Measurements from ENCODE around the gene SH3BGR.

The SH3BGR gene

GRCh38 chr21:39447264-39447663 is 4.5 kb upstream of the SH3BGR start:
- no peaks in the 10 kb centered on the region for H3K36me3 Mint-ChIP-seq
- peaks cover 15% of the 10 kb centered on the region for H3K4me1 Mint-ChIP-seq (ENCODE audit: low read depth)
- H3K27ac Mint-ChIP-seq: no peak overlapping the region
- H3K27me3 Mint-ChIP-seq: no peaks in the 10 kb centered on the region
- H3K4me3 Mint-ChIP-seq: peak overlapping the region; percentile 50
- H3K9me3 Mint-ChIP-seq (ENCODE audit: low read depth): no peaks in the 10 kb centered on the region

GRCh38 chr21:39452207-39452969 is 618 bp downstream of the SH3BGR start:
- Mint-ChIP-seq H3K27ac (no peak overlapping the region), H3K4me1 (ENCODE audit: low read depth) (no peaks in the 10 kb centered on the region), H3K4me3 (no peak overlapping the region), H3K27me3 (no peaks in the 10 kb centered on the region), H3K9me3 (ENCODE audit: low read depth) (no peaks in the 10 kb centered on the region), H3K36me3 (no peaks in the 10 kb centered on the region)

- Mint-ChIP-seq H3K9me3 (ENCODE audit: low read depth) (no peaks in the 10 kb centered on the region), H3K4me3 (no peak overlapping the region), H3K4me1 (ENCODE audit: low read depth) (no peaks in the 10 kb centered on the region)
Observed at GRCh38 chr21:39452970-39453342, 1.2 kb downstream of the SH3BGR start.

GRCh38 chr21:39453571-39454179 is 1.9 kb downstream of the SH3BGR start:
- Mint-ChIP-seq H3K4me3 (no peak overlapping the region), H3K27ac (no peak overlapping the region), H3K27me3 (no peaks in the 10 kb centered on the region), H3K36me3 (no peaks in the 10 kb centered on the region), H3K4me1 (ENCODE audit: low read depth) (no peaks in the 10 kb centered on the region), H3K9me3 (ENCODE audit: low read depth) (no peaks in the 10 kb centered on the region)

More at GRCh38 chr21:39452970-39453342, 1.2 kb downstream of the SH3BGR start:
- H3K27me3 Mint-ChIP-seq: no peaks in the 10 kb centered on the region
- no peaks in the 10 kb centered on the region for H3K36me3 Mint-ChIP-seq
- H3K27ac Mint-ChIP-seq: no peak overlapping the region

GRCh38 chr21:39454949-39455668 is 3.3 kb downstream of the SH3BGR start:
- H3K9me3 Mint-ChIP-seq (ENCODE audit: low read depth): no peaks in the 10 kb centered on the region
- no peak overlapping the region for H3K4me3 Mint-ChIP-seq

GRCh38 chr21:39456665-39457064 is 4.9 kb downstream of the SH3BGR start:
- H3K27me3 Mint-ChIP-seq: no peaks in the 10 kb centered on the region
- no peaks in the 10 kb centered on the region for H3K36me3 Mint-ChIP-seq
- no peaks in the 10 kb centered on the region for H3K4me1 Mint-ChIP-seq (ENCODE audit: low read depth)
- H3K27ac Mint-ChIP-seq: no peak overlapping the region
- no peak overlapping the region for H3K4me3 Mint-ChIP-seq
- no peaks in the 10 kb centered on the region for H3K9me3 Mint-ChIP-seq (ENCODE audit: low read depth)

More at GRCh38 chr21:39454949-39455668, 3.3 kb downstream of the SH3BGR start:
- no peaks in the 10 kb centered on the region for H3K36me3 Mint-ChIP-seq
- H3K4me1 Mint-ChIP-seq (ENCODE audit: low read depth): no peaks in the 10 kb centered on the region
- H3K27ac Mint-ChIP-seq: no peak overlapping the region
- no peaks in the 10 kb centered on the region for H3K27me3 Mint-ChIP-seq

- Mint-ChIP-seq H3K27me3 (no peaks in the 10 kb centered on the region), H3K9me3 (ENCODE audit: low read depth) (no peaks in the 10 kb centered on the region), H3K36me3 (peaks cover 10% of the 10 kb centered on the region), H3K4me3 (no peak overlapping the region), H3K27ac (no peak overlapping the region), H3K4me1 (ENCODE audit: low read depth) (no peaks in the 10 kb centered on the region)
Observed at GRCh38 chr21:39461419-39461818, 9.6 kb downstream of the SH3BGR start.

- peaks cover 10% of the 10 kb centered on the region for H3K36me3 Mint-ChIP-seq
- H3K27ac Mint-ChIP-seq: no peak overlapping the region
- no peak overlapping the region for H3K4me3 Mint-ChIP-seq
- no peaks in the 10 kb centered on the region for H3K27me3 Mint-ChIP-seq
- H3K4me1 Mint-ChIP-seq (ENCODE audit: low read depth): no peaks in the 10 kb centered on the region
- no peaks in the 10 kb centered on the region for H3K9me3 Mint-ChIP-seq (ENCODE audit: low read depth)
Observed at GRCh38 chr21:39463308-39463707, 11.5 kb downstream of the SH3BGR start.

- H3K36me3 Mint-ChIP-seq: peaks cover 10% of the 10 kb centered on the region
- H3K9me3 Mint-ChIP-seq (ENCODE audit: low read depth): no peaks in the 10 kb centered on the region
- no peak overlapping the region for H3K4me3 Mint-ChIP-seq
- no peak overlapping the region for H3K27ac Mint-ChIP-seq
- no peaks in the 10 kb centered on the region for H3K27me3 Mint-ChIP-seq
- no peaks in the 10 kb centered on the region for H3K4me1 Mint-ChIP-seq (ENCODE audit: low read depth)
Observed at GRCh38 chr21:39466584-39466983, 14.8 kb downstream of the SH3BGR start.

GRCh38 chr21:39467746-39468145 is 16.0 kb downstream of the SH3BGR start:
- Mint-ChIP-seq H3K4me3 (no peak overlapping the region), H3K36me3 (peaks cover 10% of the 10 kb centered on the region)

GRCh38 chr21:39468559-39468958 is 16.8 kb downstream of the SH3BGR start:
- Mint-ChIP-seq H3K9me3 (ENCODE audit: low read depth) (no peaks in the 10 kb centered on the region), H3K4me1 (ENCODE audit: low read depth) (no peaks in the 10 kb centered on the region), H3K36me3 (peaks cover 9% of the 10 kb centered on the region), H3K27me3 (no peaks in the 10 kb centered on the region), H3K4me3 (no peak overlapping the region), H3K27ac (no peak overlapping the region)

More at GRCh38 chr21:39467746-39468145, 16.0 kb downstream of the SH3BGR start:
- no peaks in the 10 kb centered on the region for H3K27me3 Mint-ChIP-seq
- no peaks in the 10 kb centered on the region for H3K4me1 Mint-ChIP-seq (ENCODE audit: low read depth)
- no peaks in the 10 kb centered on the region for H3K9me3 Mint-ChIP-seq (ENCODE audit: low read depth)
- no peak overlapping the region for H3K27ac Mint-ChIP-seq

- no peaks in the 10 kb centered on the region for H3K9me3 Mint-ChIP-seq (ENCODE audit: low read depth)
- H3K27me3 Mint-ChIP-seq: no peaks in the 10 kb centered on the region
- peaks cover 5% of the 10 kb centered on the region for H3K36me3 Mint-ChIP-seq
- H3K4me1 Mint-ChIP-seq (ENCODE audit: low read depth): no peaks in the 10 kb centered on the region
- no peak overlapping the region for H3K4me3 Mint-ChIP-seq
- H3K27ac Mint-ChIP-seq: no peak overlapping the region
Observed at GRCh38 chr21:39471598-39471997, 19.8 kb downstream of the SH3BGR start.

- Mint-ChIP-seq H3K9me3 (ENCODE audit: low read depth) (no peaks in the 10 kb centered on the region), H3K4me1 (ENCODE audit: low read depth) (no peaks in the 10 kb centered on the region), H3K27me3 (no peaks in the 10 kb centered on the region), H3K27ac (no peak overlapping the region), H3K4me3 (no peak overlapping the region), H3K36me3 (peaks cover 5% of the 10 kb centered on the region)
Observed at GRCh38 chr21:39472786-39473185, 21.0 kb downstream of the SH3BGR start.

GRCh38 chr21:39474611-39475010 is 22.8 kb downstream of the SH3BGR start:
- Mint-ChIP-seq H3K4me1 (ENCODE audit: low read depth) (no peaks in the 10 kb centered on the region), H3K27me3 (no peaks in the 10 kb centered on the region), H3K9me3 (ENCODE audit: low read depth) (no peaks in the 10 kb centered on the region), H3K36me3 (peaks cover 13% of the 10 kb centered on the region), H3K27ac (no peak overlapping the region), H3K4me3 (no peak overlapping the region)

- no peak overlapping the region for H3K27ac Mint-ChIP-seq
- no peaks in the 10 kb centered on the region for H3K27me3 Mint-ChIP-seq
- H3K9me3 Mint-ChIP-seq (ENCODE audit: low read depth): no peaks in the 10 kb centered on the region
- H3K36me3 Mint-ChIP-seq: peaks cover 11% of the 10 kb centered on the region
- H3K4me3 Mint-ChIP-seq: no peak overlapping the region
- H3K4me1 Mint-ChIP-seq (ENCODE audit: low read depth): no peaks in the 10 kb centered on the region
Observed at GRCh38 chr21:39479164-39479813, 27.5 kb downstream of the SH3BGR start.
